DND-41 (cell line): ENCODE measurements around the gene CENPU.

ENCODE experiments used
- EZH2 ChIP-seq: IDR thresholded peaks from 3 replicates; pipeline ENCODE4 v1.6.1; 2012; ENCODE audit warnings: borderline replicate concordance, low read depth, mild to moderate bottlenecking, moderate library complexity, low read length, inconsistent platforms; ENCODE audit not compliant: severe bottlenecking
- TF ChIP-seq, protein P1 (sequence below): IDR thresholded peaks from 2 replicates; pipeline ENCODE4 v1.5.1; 2012; ENCODE audit warnings: borderline replicate concordance, low read length, moderate library complexity, mild to moderate bottlenecking; ENCODE audit not compliant: poor library complexity, severe bottlenecking; ENCODE audit errors: extremely low read depth

DNA sequence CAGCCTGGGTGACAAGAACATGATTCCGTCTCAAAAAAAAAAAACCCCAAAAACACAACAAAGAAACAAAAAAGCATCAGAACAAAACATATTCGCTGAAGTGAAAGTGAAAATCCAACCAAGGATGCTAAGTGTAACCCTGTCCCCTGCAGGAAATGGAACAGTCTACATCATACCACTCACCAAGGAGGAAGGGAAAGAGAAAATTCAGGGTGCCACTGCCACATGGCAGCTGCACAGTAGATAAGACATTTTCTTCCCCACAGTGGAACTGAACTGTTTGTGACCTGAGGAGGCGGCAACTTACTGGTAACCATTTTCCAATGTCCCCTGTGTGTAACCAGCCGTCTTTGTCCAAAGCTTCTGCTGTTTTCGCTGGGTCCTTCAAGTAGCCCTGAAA lies 28.2 kb upstream of the CENPU start:
- TF ChIP-seq, protein P1, sequence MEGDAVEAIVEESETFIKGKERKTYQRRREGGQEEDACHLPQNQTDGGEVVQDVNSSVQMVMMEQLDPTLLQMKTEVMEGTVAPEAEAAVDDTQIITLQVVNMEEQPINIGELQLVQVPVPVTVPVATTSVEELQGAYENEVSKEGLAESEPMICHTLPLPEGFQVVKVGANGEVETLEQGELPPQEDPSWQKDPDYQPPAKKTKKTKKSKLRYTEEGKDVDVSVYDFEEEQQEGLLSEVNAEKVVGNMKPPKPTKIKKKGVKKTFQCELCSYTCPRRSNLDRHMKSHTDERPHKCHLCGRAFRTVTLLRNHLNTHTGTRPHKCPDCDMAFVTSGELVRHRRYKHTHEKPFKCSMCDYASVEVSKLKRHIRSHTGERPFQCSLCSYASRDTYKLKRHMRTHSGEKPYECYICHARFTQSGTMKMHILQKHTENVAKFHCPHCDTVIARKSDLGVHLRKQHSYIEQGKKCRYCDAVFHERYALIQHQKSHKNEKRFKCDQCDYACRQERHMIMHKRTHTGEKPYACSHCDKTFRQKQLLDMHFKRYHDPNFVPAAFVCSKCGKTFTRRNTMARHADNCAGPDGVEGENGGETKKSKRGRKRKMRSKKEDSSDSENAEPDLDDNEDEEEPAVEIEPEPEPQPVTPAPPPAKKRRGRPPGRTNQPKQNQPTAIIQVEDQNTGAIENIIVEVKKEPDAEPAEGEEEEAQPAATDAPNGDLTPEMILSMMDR: peak; percentile 42
- no peak for TF ChIP-seq EZH2
